ENCODE measurements around the gene OR2M5. TPM values are rescaled to one million over a fixed set of nuclear protein-coding genes. Genes with fewer than 3 reads are reported as not detected.

OR2M5 gene
- total and polyA plus RNA-seq, 2 donors (not counting 3 experiments of a cell fraction or from before 2014, with no cell fraction given) = not detected

DNA sequence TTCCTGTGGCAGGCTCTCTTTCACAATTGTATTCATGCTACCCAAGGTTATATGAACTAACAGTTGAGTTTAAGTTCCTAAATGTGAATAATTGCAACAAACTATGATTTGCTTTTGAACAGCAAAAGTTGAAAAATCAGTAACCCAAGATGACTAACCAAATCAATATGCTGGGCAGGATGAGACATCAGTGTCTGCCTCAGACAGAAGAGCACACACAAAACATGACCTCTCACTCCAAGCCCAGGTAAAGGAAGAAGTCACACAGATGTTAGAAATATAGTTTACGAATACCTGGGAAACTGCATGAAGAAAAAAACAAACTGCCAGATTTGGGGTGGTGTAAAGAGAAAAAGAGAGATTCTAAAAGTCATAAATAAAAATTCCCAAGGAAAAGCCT, 46.4 kb upstream of the OR2M5 start:
- FAIRE-seq = no peak
- no peak overlapping the region for H3K4me3 ChIP-seq (replicated peaks in 1 of 3; ENCODE audit: insufficient read depth in 1 of 3, low read depth in 1 of 3, low read length in 3 of 3)
- H2AFZ ChIP-seq (ENCODE audit: low read depth, low read length) = no peak overlapping the region
- H3K36me3 ChIP-seq (ENCODE audit: control insufficient read depth in 2 of 2, extremely low read depth in 1 of 2, insufficient read depth in 2 of 2, low read length in 2 of 2) = no peaks in the 10 kb centered on the region
- H3K4me2 ChIP-seq (ENCODE audit: insufficient read depth, low read length) = no peak overlapping the region
- no peaks in the 10 kb centered on the region for H3K27me3 ChIP-seq (ENCODE audit: control insufficient read depth in 2 of 2, insufficient read depth in 2 of 2, low read length in 2 of 2)
- TF ChIP-seq GATA2 (IDR thresholded peaks at IDR 0.05; ENCODE audit: insufficient read depth, insufficient read length, low read depth, low read length) = no peak
- no peak for TF ChIP-seq JUN (IDR thresholded peaks at IDR 0.05; ENCODE audit: borderline replicate concordance, insufficient read depth, insufficient read length, low read depth)
- TF ChIP-seq POLR2A (IDR thresholded peaks at IDR 0.05; ENCODE audit: low read depth, low read length) = no peak
- TF ChIP-seq EZH2 (IDR thresholded peaks at IDR 0.05; ENCODE audit: borderline replicate concordance, low read depth, low read length, severe bottlenecking) = no peak
- TF ChIP-seq, protein P1, sequence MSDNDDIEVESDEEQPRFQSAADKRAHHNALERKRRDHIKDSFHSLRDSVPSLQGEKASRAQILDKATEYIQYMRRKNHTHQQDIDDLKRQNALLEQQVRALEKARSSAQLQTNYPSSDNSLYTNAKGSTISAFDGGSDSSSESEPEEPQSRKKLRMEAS (IDR thresholded peaks at IDR 0.05; ENCODE audit: insufficient read depth, insufficient read length) = no peak
- no peak for TF ChIP-seq CTCF (IDR thresholded peaks at IDR 0.05; ENCODE audit: extremely low read depth in 1 of 2, insufficient read depth in 1 of 2, low read depth in 1 of 2, low read length in 2 of 2)
- TF ChIP-seq POLR2AphosphoS5 (IDR thresholded peaks at IDR 0.05; ENCODE audit: insufficient read depth, low read depth, low read length) = no peak
- no peak for TF ChIP-seq FOS (IDR thresholded peaks at IDR 0.05; ENCODE audit: borderline replicate concordance, insufficient read depth, low read length)
- no peak for TF ChIP-seq MYC (IDR thresholded peaks at IDR 0.05; ENCODE audit: low read depth, low read length)
- H3K4me1 ChIP-seq (ENCODE audit: control insufficient read depth, extremely low read depth, insufficient read depth, low read length) = no peaks in the 10 kb centered on the region
- no peak overlapping the region for H3K27ac ChIP-seq (ENCODE audit: insufficient read depth, low read depth, low read length)
- H3K9ac ChIP-seq (replicated peaks; ENCODE audit: extremely low read depth, insufficient read depth, low read length) = no peak overlapping the region
- H3K9me3 ChIP-seq (replicated peaks; ENCODE audit: control insufficient read depth, insufficient read depth, low read length) = peaks cover 2% of the 10 kb centered on the region
- no peaks in the 10 kb centered on the region for H3K79me2 ChIP-seq (ENCODE audit: control insufficient read depth, insufficient read depth, low read length)
- no TSS peak for BruUV-seq (replicated peaks)
- H4K20me1 ChIP-seq (replicated peaks; ENCODE audit: control insufficient read depth, extremely low read depth, insufficient read depth, low read length) = no peaks in the 10 kb centered on the region
- POLR2A ChIA-PET = no interaction called here
- no peak for DNase-seq (ENCODE audit: low read depth, low spot score)
- CTCF ChIA-PET = no interaction called here
- intact Hi-C loops (cut with micrococcal nuclease) = no loop called here
- no peaks in the 10 kb centered on the region for H3K9me1 ChIP-seq (replicated peaks; ENCODE audit: control insufficient read depth, extremely low read depth, insufficient read depth, low read length)
- dilution Hi-C loops (cut with MboI; ENCODE audit: extremely low pct_ligation_motif_present, low sequenced_read_pairs) = no loop called here
